ENCODE data around the gene CELA3A. TPM values are rescaled to one million over a fixed set of nuclear protein-coding genes. Genes with fewer than 3 reads are reported as not detected.
A peak's percentile ranks its signal among the peaks of the same experiment; 100 is the strongest.

Gene CELA3A
- total RNA-seq, 1 donor from 2014 or later: not detected

DNA sequence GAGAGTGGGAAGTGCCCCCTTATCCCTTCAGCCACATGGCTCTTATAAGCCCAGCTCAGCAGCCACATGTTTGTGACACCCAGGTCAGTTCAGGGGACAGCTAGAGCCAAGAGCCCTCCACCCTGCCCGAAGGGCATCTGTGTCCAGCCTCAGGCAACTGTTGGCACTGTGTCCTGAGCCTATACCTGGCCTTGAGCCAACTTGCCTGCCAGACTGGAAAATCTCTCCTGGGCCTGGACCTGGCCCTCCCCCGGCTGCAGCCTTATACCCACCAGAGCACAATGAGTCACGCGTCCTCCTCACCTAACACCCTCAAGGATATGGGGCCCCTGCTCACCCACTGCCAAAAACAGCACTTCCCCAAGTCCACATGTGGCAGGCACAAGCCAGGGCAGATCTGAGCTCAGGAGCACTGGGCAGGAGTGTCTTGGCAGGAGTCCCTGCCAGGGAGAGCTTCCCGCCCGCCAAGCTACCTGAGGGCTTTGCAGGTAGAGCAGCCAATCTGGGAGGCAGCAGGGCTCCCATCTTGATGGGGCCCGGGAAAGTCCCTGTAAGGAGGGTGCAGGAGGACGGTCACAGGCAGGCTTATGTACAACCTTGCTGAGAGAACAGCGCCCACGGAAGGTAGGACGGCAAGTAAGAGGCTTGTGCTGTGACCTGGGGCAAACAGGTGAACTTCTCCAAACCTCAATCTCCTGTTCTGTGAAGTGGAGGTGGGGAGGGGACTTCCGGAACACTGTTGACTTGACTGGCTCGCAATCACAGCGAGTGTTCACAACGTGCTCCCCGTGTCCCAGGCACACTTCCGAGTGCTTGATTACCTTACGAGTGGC lies 44.5 kb upstream of the CELA3A start:
- Mint-ChIP-seq H3K27me3 (ENCODE audit: low read depth, unreplicated experiment) (peaks cover 7% of the 10 kb centered on the region), H3K4me1 (ENCODE audit: low read depth, unreplicated experiment) (peaks cover 10% of the 10 kb centered on the region), H3K4me3 (ENCODE audit: unreplicated experiment) (no peak overlapping the region), H3K27ac (ENCODE audit: unreplicated experiment) (peak overlapping the region; percentile 47), H3K9me3 (ENCODE audit: unreplicated experiment) (no peaks in the 10 kb centered on the region), H3K36me3 (ENCODE audit: low read depth, unreplicated experiment) (no peaks in the 10 kb centered on the region)
- H3K4me2 ChIP-seq (ENCODE audit: low read length): no peak overlapping the region
- H3K9ac ChIP-seq (ENCODE audit: low read length): no peak overlapping the region
- no peak overlapping the region for H2AFZ ChIP-seq (ENCODE audit: low read depth, low read length)
- H3K27me3 ChIP-seq (ENCODE audit: insufficient read depth, low read length): no peaks in the 10 kb centered on the region
- FAIRE-seq (no peak), DNase-seq (ENCODE audit: low read depth) (peak; percentile 45)
- no peaks in the 10 kb centered on the region for H3K36me3 ChIP-seq (ENCODE audit: insufficient read depth, low read length)
- TF ChIP-seq, protein P1, sequence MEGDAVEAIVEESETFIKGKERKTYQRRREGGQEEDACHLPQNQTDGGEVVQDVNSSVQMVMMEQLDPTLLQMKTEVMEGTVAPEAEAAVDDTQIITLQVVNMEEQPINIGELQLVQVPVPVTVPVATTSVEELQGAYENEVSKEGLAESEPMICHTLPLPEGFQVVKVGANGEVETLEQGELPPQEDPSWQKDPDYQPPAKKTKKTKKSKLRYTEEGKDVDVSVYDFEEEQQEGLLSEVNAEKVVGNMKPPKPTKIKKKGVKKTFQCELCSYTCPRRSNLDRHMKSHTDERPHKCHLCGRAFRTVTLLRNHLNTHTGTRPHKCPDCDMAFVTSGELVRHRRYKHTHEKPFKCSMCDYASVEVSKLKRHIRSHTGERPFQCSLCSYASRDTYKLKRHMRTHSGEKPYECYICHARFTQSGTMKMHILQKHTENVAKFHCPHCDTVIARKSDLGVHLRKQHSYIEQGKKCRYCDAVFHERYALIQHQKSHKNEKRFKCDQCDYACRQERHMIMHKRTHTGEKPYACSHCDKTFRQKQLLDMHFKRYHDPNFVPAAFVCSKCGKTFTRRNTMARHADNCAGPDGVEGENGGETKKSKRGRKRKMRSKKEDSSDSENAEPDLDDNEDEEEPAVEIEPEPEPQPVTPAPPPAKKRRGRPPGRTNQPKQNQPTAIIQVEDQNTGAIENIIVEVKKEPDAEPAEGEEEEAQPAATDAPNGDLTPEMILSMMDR (IDR thresholded peaks at IDR 0.05; ENCODE audit: insufficient read depth, low read depth, low read length): no peak
- TF ChIP-seq EZH2 (IDR thresholded peaks at IDR 0.05; ENCODE audit: insufficient read depth, low read length): no peak
- peaks cover 14% of the 10 kb centered on the region for H3K4me1 ChIP-seq (ENCODE audit: insufficient read depth, low read length)
- no peaks in the 10 kb centered on the region for H4K20me1 ChIP-seq (ENCODE audit: insufficient read depth, low read length)
- no peaks in the 10 kb centered on the region for H3K79me2 ChIP-seq (ENCODE audit: insufficient read depth, low read length)
- H3K4me3 ChIP-seq (ENCODE audit: insufficient read depth, low read depth, low read length): no peak overlapping the region
- no peaks in the 10 kb centered on the region for H3K9me3 ChIP-seq (ENCODE audit: insufficient read depth, low read depth, low read length)
- H3K27ac ChIP-seq (ENCODE audit: low read depth, low read length): no peak overlapping the region

DNA sequence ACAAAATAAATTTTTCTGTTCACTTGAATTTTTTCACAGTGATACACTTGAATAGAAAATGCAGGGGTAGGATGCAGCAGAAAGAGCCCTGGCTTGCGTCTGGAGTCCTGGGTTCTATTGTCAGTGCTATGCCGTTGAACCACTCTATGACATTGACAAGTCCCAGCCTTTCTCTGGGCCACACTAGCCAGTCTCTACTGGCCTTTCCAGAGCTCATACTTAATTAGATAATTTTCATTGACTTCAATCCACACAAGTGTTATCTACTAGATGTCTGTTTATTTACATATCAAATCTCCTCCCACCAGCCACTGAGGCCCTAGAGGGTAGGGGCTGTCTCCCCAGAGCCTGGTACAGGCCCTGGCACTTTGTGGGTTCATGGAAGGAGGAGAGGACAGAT lies 40.1 kb upstream of the CELA3A start:
- Histone ChIP-seq H3K4me1 (ENCODE audit: insufficient read depth, low read length) (peaks cover 8% of the 10 kb centered on the region), H3K4me3 (ENCODE audit: insufficient read depth, low read depth, low read length) (no peak overlapping the region), H3K9me3 (ENCODE audit: insufficient read depth, low read depth, low read length) (no peaks in the 10 kb centered on the region), H3K27me3 (ENCODE audit: insufficient read depth, low read length) (no peaks in the 10 kb centered on the region), H3K4me2 (ENCODE audit: low read length) (no peak overlapping the region), H2AFZ (ENCODE audit: low read depth, low read length) (no peak overlapping the region), H3K9ac (ENCODE audit: low read length) (no peak overlapping the region), H3K36me3 (ENCODE audit: insufficient read depth, low read length) (no peaks in the 10 kb centered on the region), H3K79me2 (ENCODE audit: insufficient read depth, low read length) (no peaks in the 10 kb centered on the region), H3K27ac (ENCODE audit: low read depth, low read length) (no peak overlapping the region), H4K20me1 (ENCODE audit: insufficient read depth, low read length) (no peaks in the 10 kb centered on the region)
- no peak overlapping the region for H3K27ac Mint-ChIP-seq (ENCODE audit: unreplicated experiment)
- H3K27me3 Mint-ChIP-seq (ENCODE audit: low read depth, unreplicated experiment): peaks cover 3% of the 10 kb centered on the region
- DNase-seq (ENCODE audit: low read depth): no peak
- TF ChIP-seq, protein P1 (IDR thresholded peaks at IDR 0.05; ENCODE audit: insufficient read depth, low read depth, low read length): no peak
- TF ChIP-seq EZH2 (IDR thresholded peaks at IDR 0.05; ENCODE audit: insufficient read depth, low read length): no peak
- H3K9me3 Mint-ChIP-seq (ENCODE audit: unreplicated experiment): no peaks in the 10 kb centered on the region
- H3K4me1 Mint-ChIP-seq (ENCODE audit: low read depth, unreplicated experiment): peaks cover 15% of the 10 kb centered on the region
- H3K4me3 Mint-ChIP-seq (ENCODE audit: unreplicated experiment): no peak overlapping the region
- FAIRE-seq: no peak
- H3K36me3 Mint-ChIP-seq (ENCODE audit: low read depth, unreplicated experiment): no peaks in the 10 kb centered on the region

DNA sequence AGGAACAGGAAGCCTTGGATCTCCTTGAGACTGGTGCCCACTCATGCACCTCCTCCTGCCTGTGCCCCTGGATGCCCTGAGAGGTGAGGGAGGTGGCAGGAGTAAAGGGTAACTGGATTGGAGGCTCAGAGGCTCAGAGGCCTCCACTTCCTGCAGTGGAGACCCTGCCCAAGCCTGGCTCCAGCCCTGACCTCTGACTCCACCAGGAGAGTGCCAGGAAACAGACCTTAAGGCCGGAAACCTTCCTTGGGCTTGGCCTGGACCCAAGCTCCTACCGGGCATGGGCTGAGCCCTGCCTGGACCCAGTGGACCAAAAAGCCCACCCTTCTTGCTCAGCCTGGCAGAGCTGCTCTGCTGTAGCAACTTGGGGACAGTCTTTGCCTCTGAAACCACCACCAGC lies 39.7 kb upstream of the CELA3A start:
- H3K4me2 ChIP-seq (ENCODE audit: low read length): no peak overlapping the region
- H3K27ac ChIP-seq (ENCODE audit: low read depth, low read length): no peak overlapping the region
- peaks cover 14% of the 10 kb centered on the region for H3K4me1 Mint-ChIP-seq (ENCODE audit: low read depth, unreplicated experiment)
- no peak overlapping the region for H3K4me3 Mint-ChIP-seq (ENCODE audit: unreplicated experiment)
- peaks cover 4% of the 10 kb centered on the region for H3K4me1 ChIP-seq (ENCODE audit: insufficient read depth, low read length)
- no peaks in the 10 kb centered on the region for H3K9me3 Mint-ChIP-seq (ENCODE audit: unreplicated experiment)
- H2AFZ ChIP-seq (ENCODE audit: low read depth, low read length): no peak overlapping the region
- no peaks in the 10 kb centered on the region for H4K20me1 ChIP-seq (ENCODE audit: insufficient read depth, low read length)
- TF ChIP-seq, protein P1 (IDR thresholded peaks at IDR 0.05; ENCODE audit: insufficient read depth, low read depth, low read length): no peak
- TF ChIP-seq EZH2 (IDR thresholded peaks at IDR 0.05; ENCODE audit: insufficient read depth, low read length): no peak
- H3K9me3 ChIP-seq (ENCODE audit: insufficient read depth, low read depth, low read length): no peaks in the 10 kb centered on the region
- no peak overlapping the region for H3K27ac Mint-ChIP-seq (ENCODE audit: unreplicated experiment)
- H3K27me3 Mint-ChIP-seq (ENCODE audit: low read depth, unreplicated experiment): peaks cover 3% of the 10 kb centered on the region
- H3K9ac ChIP-seq (ENCODE audit: low read length): no peak overlapping the region
- H3K27me3 ChIP-seq (ENCODE audit: insufficient read depth, low read length): no peaks in the 10 kb centered on the region
- H3K36me3 ChIP-seq (ENCODE audit: insufficient read depth, low read length): no peaks in the 10 kb centered on the region
- H3K4me3 ChIP-seq (ENCODE audit: insufficient read depth, low read depth, low read length): no peak overlapping the region
- H3K36me3 Mint-ChIP-seq (ENCODE audit: low read depth, unreplicated experiment): no peaks in the 10 kb centered on the region
- FAIRE-seq (no peak), DNase-seq (ENCODE audit: low read depth) (no peak)
- H3K79me2 ChIP-seq (ENCODE audit: insufficient read depth, low read length): no peaks in the 10 kb centered on the region

Data from astrocyte (in vitro differentiated cells and primary cell).